Hematopoietic multipotent progenitor cell treated with erythropoietin and hydrocortisone succinate and interleukin-3 and kit ligand, for 6 days (in vitro differentiated cells): ENCODE data around the gene LAMP1.
A peak's percentile ranks its signal among the peaks of the same experiment; 100 is the strongest.
"Not testable (repeated sequence)": the region's sequence is repeated elsewhere in the genome, so short reads cannot be mapped to it uniquely, and the experiment has no call there.

ENCODE experiments used
- DNase-seq: peaks from one replicate; pipeline ENCODE4 v3.0.0-alpha.2; 2015

Gene LAMP1

DNA sequence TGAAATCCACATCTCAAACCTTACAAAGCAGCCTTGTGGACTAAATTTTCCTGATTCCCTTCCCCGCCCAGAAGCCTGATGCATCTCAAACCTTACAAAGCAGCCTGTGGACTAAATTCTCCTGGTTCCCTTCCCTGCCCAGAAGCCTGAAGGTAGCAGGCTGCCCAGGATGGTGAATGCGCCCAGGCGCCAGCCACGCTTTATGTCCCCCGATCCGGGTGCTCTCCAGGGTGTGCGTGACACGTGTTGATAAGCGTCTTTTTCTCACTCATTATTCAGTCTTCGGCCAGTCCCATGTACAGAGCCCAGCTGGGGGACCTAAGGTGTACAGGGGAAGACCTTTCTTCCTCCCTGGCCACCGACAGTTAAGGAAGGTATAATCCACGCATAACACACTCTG lies 31.8 kb downstream of the LAMP1 start:
- no peak for DNase-seq

DNA sequence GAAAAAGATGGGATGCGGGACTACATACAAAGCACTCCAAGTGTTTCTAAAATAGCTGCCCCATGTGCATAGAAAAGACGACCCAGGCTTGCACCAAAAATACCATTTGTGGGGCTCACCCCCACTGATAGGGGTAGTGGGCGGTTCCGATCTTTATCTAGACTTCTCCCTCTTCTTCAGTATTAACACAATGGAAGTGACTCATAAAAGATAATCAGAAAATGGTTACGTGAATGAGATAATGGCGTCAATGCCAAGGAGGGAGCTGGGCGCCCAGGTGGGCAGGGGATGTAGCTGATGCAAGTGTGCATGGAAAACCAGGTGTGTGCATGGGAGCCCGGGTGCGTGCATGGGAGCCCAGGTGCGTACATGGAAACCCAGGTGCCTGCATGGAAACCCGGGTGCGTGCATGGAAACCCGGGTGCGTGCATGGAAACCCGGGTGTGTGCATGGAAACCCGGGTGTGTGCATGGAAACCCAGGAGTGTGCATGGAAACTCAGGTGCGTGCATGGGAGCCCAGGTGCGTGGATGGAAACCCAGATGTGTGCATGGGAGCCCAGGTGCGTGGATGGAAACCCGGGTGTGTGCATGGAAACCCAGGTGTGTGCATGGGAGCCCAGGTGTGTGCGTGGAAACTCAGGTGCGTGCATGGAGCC lies 32.7 kb downstream of the LAMP1 start:
- DNase-seq: peak; percentile 17

DNA sequence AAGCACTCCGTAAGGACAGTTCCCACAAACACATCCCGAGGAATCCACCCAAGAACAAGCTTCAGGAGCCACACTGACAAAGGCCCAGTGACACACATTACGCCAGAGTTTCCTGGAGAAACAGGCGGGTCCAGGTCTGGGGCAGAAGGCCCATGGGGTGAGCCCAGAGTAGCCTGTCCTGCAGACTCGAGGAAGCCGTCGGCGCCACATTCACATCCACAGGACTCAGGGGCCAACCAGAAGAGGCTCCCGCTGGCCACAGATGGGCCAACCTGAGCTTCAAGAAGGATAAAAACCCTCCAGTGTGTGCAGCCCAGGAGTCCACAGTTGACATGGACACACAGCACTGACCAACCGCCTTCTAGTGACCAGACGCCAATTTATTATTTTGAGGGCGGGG lies 35.6 kb downstream of the LAMP1 start:
- no peak for DNase-seq

DNA sequence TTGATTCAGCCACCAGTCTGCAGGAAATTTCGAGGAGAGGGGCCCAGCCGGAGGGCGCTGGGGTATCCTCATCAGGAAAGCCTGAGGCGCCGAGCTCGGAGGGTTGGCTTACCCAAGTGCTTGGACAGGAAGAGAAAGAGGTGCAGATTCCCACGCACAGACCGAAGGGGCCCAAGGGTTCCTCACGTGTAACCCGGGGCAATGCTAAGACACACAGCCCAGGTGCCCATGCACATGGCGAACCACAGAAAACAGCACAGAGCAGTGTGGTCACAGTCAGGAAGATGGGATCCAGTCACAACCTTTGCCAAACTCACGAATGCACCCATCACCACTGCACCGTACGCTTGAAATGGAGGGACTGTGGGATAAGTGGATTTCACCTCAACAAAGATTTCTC lies 36.0 kb downstream of the LAMP1 start:
- no peak for DNase-seq

DNA sequence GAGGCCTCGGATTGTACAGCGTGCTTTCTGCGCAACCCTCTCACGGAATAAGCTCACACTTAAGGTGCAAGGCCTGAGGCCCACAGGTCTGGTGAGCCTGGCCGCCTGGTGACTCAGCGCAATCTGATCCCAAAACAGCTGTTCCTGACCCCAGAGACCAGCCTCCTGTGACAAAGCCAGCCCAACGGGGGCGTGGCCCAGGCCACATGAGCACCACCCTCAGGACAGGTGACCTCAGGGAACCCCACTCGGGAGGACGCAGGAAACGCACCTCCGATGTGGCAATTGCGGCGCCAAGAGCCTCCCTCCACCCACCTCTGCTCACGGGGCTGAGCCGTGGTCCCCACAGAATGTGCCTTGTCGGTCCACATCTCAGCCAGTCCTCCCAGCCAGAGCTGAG lies 40.5 kb downstream of the LAMP1 start:
- DNase-seq: no peak

DNA sequence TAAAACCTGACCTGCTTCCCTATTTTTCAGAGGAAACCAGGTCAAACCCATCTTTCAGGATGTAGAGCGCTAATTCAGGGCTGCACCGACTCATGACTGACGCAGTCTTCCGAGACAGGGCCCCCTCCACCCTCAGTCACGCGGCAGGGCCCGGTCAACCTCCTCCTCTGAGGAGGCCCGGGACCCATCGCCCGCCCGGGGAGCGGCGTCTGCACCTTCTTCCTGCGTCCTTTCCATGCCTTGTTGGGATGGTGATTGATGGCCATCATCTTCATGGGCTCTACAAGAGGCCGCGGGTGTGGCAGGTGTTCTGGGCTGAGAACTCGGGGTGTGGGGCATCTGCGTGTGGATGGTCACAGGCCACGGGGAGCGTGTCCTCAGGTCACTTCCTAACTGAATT lies 40.9 kb downstream of the LAMP1 start:
- DNase-seq: no peak

DNA sequence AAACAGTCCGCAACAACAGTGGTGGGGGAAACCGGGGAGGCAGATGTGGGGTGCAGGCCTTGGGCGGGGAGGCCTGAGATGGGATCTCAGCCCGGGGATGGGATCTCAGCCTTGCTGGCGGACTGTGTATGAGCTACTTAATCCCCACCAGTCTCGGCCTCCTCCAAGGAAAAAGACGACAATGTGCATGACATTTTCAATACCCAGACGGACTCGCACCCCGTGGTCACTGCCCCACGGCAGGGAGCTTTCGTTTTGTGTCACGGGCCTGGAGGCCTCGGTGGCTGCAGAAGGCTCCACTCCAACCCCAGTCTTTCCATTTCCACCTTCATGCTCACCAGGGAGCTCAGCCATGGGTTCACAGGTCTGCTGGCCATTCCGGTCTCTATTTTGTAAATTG lies 41.4 kb downstream of the LAMP1 start:
- DNase-seq: no peak

DNA sequence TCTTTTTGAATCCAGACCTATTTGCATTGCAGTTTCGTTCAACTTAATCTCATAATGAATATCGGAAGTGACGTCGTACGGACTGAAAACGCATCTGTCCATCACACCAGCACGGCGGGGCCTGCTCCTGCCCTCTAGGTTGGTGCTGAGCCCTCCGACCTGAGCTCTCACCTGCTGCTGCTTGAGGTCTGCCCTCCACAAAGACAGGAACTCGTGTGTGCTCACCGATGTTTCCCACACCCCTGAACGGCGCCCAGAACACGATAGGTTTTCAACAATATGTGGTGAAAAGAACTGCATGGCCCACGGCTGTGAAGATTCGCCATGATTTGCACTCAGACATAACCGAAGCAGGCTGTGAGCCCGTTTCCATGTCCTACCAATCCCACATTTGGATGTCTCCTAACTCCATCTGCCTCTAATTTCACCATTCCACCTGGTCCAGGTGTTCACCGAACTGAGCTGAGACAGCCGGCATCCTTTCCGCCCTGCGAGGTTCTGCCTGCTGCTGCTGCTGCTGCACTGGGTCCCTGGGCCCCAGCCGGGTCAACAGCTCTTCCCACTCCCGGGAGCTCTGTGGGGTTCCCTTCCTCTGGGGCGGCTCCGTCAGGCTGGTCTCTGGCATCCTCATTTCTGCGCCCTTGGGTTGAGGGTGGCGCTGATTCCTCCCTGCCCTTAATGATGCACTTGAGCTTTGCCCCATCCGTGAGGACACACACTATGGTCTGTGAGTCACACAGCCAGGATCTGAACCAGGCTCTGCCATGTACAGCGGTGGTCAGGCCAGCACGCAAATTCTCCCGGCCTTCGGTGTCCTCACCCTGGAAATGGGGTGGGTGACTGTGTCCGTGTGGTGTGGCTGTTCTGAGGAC lies 46.0 kb downstream of the LAMP1 start:
- no peak for DNase-seq

DNA sequence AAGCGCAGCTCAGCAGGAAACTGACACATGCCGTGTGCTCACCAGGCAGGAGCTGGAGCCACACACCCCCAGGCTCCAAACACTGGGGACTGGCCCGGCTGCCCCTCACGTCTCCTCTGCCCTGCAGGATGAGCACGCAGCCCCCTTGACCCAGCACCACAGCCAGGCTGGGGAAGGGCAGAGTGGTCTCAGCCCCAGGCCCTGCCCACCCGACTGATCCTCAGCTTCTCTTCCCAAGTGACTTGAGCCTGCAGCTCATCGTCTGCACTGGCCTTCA lies 46.6 kb downstream of the LAMP1 start:
- no peak for DNase-seq

DNA sequence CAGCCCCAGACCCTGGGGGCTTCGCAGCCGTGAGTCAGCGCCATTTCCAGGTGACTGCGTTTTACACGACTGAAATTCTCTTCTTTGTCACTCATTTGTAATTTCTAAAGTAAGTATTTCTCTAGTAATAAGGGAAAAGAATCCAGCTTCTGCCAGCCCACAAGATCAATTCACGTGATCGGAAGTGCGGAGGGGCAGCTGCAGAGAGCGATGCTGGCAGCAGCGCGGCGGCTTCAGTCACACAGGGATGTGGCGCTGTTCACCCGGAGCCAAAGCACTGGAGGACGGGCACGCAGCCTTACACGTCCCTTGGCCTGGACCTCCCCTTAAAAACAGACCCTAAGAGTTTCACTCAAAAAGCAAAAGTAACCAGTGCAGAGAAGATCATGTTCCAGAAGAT lies 48.4 kb downstream of the LAMP1 start:
- no peak for DNase-seq

DNA sequence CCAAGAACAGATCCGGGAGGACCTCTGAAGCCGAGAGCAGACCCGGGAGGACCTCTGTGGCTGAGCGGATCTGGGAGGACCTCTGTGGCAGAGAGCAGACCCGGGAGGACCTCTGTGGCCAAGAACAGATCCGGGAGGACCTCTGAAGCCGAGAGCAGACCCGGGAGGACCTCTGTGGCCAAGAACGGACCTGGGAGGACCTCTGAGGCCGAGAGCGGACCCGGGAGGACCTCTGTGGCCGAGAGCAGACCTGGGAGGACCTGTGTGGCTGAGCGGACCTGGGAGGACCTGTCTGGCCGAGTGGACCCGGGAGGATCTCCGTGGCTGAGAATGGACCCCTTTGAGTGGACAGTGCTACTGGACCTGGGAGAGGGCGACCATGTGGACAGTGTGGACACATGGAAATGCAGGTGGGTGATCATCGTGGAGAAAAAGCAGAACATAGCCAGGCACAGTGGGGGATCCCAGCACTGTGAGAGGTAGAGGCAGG lies 50.7 kb downstream of the LAMP1 start:
- DNase-seq: not testable (repeated sequence)

DNA sequence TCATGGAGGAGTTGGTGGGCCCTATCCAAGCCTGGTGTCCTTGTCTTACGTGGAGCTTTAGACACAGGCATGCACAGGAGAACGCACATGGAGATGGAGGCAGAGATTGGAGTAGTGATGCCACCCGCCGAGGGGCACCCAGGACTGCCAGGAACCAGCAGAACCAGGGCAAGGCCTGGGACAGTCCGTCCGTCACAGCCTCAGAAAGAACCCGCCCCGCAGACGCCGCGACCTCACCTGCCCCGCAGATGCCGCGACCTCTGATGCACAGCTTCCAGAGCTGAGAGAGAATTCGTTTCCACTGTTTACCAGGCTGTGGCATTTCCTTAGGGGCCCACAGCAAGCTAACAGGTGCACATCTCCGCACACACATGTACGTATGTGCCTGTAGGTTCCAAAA lies 51.6 kb downstream of the LAMP1 start:
- no peak for DNase-seq

DNA sequence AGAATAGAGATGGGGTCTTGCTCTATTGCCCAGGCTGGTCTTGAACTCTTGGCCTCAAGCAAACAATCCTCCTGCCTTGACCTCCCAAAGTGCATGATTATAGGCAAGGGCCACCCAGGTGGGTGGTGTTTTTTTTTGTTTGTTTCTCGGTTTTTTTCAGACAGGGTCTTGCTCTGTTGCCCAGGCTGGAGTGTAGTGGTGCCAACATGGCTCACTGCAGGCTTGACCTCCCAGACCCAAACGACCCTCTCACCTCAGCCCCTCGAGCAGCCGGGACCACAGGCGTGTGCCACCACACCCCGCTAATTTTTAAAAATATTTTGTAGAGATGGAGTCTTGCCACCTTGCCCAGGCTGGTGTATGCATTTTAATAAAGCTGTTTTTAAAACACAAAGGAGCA lies 52.0 kb downstream of the LAMP1 start:
- no peak for DNase-seq

DNA sequence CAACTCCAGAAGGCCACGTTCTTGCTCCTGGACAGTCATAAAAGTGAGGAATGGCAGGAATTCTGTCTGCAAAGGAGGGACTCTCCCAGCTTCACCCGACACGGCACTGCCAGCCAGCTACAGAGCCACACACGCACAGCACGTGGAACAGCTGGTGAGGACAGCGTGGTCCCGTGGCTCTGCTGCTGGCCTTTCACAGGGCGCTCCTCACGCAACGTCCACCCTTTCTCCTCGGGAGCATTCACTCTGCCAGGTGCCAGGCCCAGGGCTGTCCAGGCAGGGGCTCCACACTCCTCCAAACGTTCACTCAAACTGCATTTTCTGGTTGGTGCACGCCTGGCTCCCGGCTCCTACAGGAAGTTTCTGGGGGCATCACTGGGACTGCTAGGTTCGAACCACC lies 52.5 kb downstream of the LAMP1 start:
- DNase-seq: no peak

DNA sequence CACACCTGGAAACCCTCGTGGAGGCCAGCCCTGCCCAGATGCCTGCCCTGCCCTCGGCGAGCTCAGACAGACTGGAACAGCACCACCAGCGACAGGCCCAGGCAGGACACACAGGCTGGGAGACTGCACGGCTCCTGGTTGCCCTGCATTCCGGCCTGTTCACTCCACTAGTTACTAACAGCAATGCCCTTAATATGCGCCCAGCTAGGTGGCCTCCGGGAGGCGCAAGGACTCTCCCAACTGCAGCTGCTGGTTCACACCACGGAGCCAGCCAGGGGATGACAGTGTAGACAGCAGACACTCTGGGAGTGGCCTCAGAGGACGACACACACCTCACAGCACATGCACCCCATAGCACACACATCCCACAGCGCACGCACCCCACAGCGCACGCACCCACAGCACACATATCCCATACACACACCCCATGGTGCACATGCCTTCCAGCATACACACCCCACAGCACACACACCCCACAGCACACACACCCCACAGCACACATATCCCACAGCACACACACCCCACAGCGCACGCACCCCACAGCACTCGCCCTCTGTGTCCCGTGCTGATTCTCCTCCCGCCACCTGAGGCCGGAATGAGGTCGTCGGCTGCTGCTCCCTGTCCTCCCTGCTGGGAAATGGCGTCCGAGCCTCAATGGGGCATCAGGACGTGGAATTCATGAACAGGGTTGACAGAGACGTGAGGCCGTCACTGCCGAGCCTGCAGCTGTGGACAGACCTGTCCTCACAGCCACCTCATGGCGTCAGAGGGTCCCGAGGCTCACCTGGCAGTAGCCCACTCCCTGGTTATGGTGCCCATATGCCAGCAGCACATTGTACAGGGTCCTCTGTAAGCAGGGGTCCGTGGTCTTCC lies 53.3 kb downstream of the LAMP1 start:
- DNase-seq: peak; percentile 37

DNA sequence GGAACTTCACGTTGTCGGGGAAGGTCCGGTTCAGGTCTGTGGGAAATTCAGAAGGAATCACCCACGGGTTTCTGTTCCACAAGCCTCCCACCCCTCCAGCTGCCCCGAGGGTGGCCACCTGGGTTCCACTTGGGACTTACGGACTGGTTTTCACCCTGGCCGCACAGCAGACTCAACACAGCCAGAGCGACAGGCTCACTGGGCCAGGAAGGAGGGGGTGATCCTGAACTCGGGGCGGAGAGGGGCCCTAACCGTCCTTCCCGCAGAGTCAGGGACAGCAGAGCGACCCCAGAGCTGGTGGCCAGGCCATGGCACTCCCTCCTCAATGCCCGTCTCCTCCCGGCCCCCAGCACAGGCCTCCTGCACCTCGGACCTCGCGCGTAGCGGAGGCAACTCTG lies 53.9 kb downstream of the LAMP1 start:
- no peak for DNase-seq

DNA sequence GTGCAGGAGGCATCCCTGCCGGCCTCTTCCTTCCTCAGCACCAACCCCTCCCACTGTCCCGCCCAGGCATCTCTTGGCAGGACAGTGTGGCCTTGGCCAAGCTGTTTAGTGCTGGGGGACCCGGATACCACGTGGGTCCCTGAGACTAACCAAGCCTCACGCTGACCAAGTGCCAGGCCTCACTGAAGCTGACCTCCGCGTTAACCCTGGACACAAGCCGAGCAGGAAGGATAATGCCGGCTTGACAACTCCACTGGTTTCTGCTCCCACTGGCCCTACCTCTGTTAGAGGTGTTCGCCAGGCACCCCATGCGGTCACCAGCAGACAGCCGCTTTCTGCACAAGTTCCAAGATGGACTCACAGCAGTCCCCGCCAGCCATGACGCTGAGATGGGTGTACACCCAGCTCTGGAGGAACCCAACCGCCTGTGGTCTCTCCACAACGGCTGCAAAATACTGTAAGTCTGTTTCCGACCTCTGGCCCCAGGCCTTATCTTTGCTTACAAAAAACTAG lies 54.5 kb downstream of the LAMP1 start:
- DNase-seq: peak; percentile 37

DNA sequence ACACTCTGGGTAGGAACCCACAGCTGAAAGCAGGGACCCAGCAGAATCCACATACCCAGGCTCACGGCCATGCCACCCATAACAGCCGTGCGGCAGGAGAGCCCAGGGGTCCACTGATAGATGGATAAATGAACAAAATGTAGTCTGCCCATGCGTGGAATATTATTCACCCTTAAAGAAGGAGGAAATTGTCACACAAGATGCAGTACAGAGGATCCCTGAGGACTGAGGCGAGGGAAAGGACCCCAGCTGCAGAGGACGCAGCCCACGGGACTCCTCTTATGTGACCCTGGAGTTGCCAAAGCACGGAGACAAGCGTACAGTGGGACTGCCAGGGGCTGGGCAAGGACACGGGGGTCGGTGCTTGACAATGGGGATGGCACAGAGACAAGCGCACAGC lies 56.2 kb downstream of the LAMP1 start:
- DNase-seq: no peak

DNA sequence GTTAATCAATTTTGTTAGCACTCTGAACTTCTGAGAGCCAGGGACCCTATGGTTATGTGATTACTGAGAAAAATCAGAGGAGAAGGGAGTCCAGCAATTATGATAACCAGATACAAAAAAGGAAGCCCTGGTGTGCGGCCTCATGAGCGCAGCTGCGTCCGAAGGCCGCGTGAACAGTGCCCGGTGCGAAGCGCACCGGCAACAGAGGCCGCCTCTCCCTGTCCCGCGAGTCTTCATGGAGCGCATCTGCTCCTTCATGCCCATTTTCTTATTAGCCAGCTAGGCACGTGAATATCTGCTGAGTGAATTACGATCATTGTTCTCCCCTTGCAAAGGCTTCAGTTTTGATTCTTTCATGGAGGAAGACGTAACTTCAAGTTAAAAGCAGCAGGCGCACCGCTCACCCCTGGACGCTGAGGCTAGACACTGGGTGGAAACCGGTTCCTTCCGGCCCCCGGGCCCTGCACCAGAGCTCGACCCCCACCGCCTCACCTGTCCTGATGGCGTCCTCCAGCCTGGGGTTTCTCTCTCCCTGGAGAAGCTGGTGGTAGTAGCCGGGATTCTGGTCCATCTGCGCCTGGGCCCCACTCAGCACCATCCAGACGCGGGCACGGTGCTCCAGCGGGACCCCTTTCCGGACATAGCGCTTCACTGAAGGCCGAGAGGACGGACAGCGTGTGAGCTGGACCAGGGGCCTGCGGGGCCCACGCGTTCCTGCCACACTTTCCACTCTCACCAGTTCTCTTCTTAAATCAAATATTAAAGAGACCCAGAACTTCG lies 58.0 kb downstream of the LAMP1 start:
- no peak for DNase-seq

DNA sequence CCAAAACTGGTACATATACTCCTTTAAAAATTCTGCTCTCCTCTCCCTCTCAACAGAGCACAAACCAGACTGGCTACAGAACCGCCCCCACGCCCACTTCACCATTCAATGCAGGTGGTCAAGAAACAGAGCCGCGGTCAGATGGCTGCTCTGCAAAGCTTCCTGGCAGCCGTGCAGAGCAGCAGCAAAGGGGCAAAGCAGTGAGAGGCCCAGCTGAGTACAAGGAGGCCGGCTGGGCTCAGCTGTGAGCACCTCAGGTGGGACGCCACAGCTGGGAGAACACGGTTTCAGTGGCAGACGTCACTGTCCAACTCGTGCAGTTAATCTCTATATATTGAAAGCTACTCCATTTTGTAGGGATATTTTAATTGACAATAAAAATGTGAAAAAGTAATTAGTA lies 58.6 kb downstream of the LAMP1 start:
- DNase-seq: no peak

DNA sequence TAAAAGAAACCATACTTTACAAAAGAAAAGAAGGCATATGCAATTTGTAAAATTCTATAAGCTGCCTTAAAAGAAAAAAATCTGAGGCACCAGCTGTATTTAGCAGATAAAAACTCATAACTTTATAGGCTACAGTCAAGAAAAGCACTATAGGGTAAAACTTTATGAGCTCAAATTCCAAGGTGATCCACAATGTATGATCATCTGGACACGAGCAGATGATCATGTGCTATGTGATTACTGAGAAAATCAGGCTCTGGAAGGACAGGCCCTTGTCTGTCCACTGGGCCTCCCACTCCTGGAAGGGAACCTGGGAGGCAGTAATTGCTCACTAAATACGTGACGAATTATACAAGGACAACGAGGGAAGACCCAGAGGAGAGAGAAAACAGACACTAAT lies 59.6 kb downstream of the LAMP1 start:
- DNase-seq: no peak

DNA sequence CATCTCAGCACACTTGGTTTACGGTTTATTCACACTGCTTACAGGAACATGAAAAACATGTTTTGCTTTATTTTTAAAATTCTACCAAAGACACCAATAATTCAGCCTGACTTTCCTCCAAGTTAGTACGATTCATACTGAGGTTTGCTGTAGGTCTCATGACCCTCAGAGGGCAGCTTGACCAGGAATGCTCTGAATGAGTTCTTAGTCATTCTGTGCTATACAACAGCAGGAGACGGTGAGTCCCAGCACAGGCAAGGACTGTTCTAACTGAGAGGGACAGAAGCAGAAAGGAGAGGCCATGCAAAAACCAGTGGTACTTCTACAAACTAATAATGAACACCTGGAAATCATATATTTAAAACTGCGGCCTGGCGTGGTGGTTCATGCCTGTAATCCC lies 60.5 kb downstream of the LAMP1 start:
- no peak for DNase-seq
